OCI-LY3 (cell line): ENCODE data around the gene INSYN2A.

Source experiments
- H2AFZ ChIP-seq: fragments of 200-600, 300-600 bp; shearing (Covaris generic); 2 replicates; pipeline ENCODE4 v1.6.0; 2014; ENCODE audit warnings: antibody characterized with exemption, low read depth, low read length
- H3K27ac ChIP-seq: fragments of 200-600, 300-600 bp; sonication (generic); 2 replicates; pipeline ENCODE4 v1.5.1; 2014; ENCODE audit warnings: mild to moderate bottlenecking, low read length, moderate library complexity, mixed read lengths
- H3K27me3 ChIP-seq: fragments of 200-600, 300-600 bp; sonication (generic); 2 replicates; pipeline ENCODE4 v1.6.1; 2014; ENCODE audit warnings: low read depth, low read length, mixed read lengths
- H3K36me3 ChIP-seq: fragments of 200-600, 300-600 bp; sonication (generic); replicated peaks from 2 replicates; pipeline ENCODE3; 2014; ENCODE audit warnings: low read depth, low read length, mixed read lengths
- H3K4me1 ChIP-seq: fragments of 300-600, 200-600 bp; sonication (generic); 2 replicates; pipeline ENCODE4 v1.6.1; 2014; ENCODE audit warnings: low read length, mixed read lengths
- H3K4me2 ChIP-seq: fragments of 200-600, 300-600 bp; sonication (generic); 2 replicates; pipeline ENCODE4 v1.6.1; 2014; ENCODE audit warnings: low read length, mixed read lengths
- H3K4me3 ChIP-seq: fragments of 300-600, 200-600 bp; sonication (generic); 2 replicates; pipeline ENCODE4 v1.5.1; 2014; ENCODE audit warnings: antibody characterized with exemption, mild to moderate bottlenecking, low read length, moderate library complexity
- H3K79me2 ChIP-seq: fragments of 300-600, 200-600 bp; shearing (Covaris generic); 2 replicates; pipeline ENCODE4 v1.6.1; 2014; ENCODE audit warnings: mild to moderate bottlenecking, low read length, mixed read lengths
- H3K9ac ChIP-seq: fragments of 300-600, 200-600 bp; shearing (Covaris generic); 2 replicates; pipeline ENCODE4 v1.6.0; 2014; ENCODE audit warnings: mild to moderate bottlenecking, low read length, moderate library complexity
- H3K9me3 ChIP-seq: fragments of 200-600, 300-600 bp; shearing (Covaris generic); 2 replicates; pipeline ENCODE4 v1.6.1; 2014; ENCODE audit warnings: low read length, mixed read lengths; ENCODE audit not compliant: insufficient read depth
- H4K20me1 ChIP-seq: fragments of 200-600, 300-600 bp; sonication (generic); 2 replicates; pipeline ENCODE4 v1.6.1; 2016; ENCODE audit warnings: low read length, mixed read lengths; ENCODE audit not compliant: insufficient read depth
- CTCF ChIP-seq: fragments of 200-600, 300-600 bp; sonication (generic); IDR thresholded peaks from 2 replicates; pipeline ENCODE4 v1.5.1; 2014; ENCODE audit warnings: antibody characterized with exemption, low read length, low read depth
- EZH2phosphoT487 ChIP-seq: fragments of 200-600 bp; shearing (Covaris generic); IDR thresholded peaks from 2 replicates; pipeline ENCODE4 v1.6.1; 2018; ENCODE audit warnings: antibody characterized with exemption, mixed run types, low read depth

Gene INSYN2A

GRCh38 chr10:127151541-127151940 lies 44.9 kb downstream of the INSYN2A start:
- Histone ChIP-seq H3K4me1 (no peaks in the 10 kb centered on the region), H2AFZ (no peak overlapping the region), H4K20me1 (no peaks in the 10 kb centered on the region), H3K36me3 (no peaks in the 10 kb centered on the region), H3K27me3 (no peaks in the 10 kb centered on the region), H3K4me2 (no peak overlapping the region), H3K9me3 (no peaks in the 10 kb centered on the region), H3K79me2 (no peaks in the 10 kb centered on the region), H3K27ac (no peak overlapping the region), H3K4me3 (no peak overlapping the region), H3K9ac (no peak overlapping the region)
- TF ChIP-seq EZH2phosphoT487 (no peak), CTCF (no peak)

- Histone ChIP-seq H3K4me2 (no peak overlapping the region), H3K36me3 (no peaks in the 10 kb centered on the region), H3K9me3 (no peaks in the 10 kb centered on the region), H4K20me1 (no peaks in the 10 kb centered on the region), H3K4me1 (no peaks in the 10 kb centered on the region), H3K27me3 (no peaks in the 10 kb centered on the region), H3K4me3 (no peak overlapping the region), H3K9ac (no peak overlapping the region), H3K79me2 (no peaks in the 10 kb centered on the region), H2AFZ (no peak overlapping the region), H3K27ac (no peak overlapping the region)
- TF ChIP-seq EZH2phosphoT487 (no peak), CTCF (no peak)
Measured at GRCh38 chr10:127150136-127150535, 46.3 kb downstream of the INSYN2A start.

GRCh38 chr10:127149501-127150081 lies 46.8 kb downstream of the INSYN2A start:
- Histone ChIP-seq H3K27ac (no peak overlapping the region), H2AFZ (no peak overlapping the region), H3K27me3 (no peaks in the 10 kb centered on the region), H3K36me3 (no peaks in the 10 kb centered on the region), H3K79me2 (no peaks in the 10 kb centered on the region), H3K9ac (no peak overlapping the region), H3K4me3 (no peak overlapping the region), H4K20me1 (no peaks in the 10 kb centered on the region), H3K4me2 (no peak overlapping the region), H3K4me1 (no peaks in the 10 kb centered on the region), H3K9me3 (no peaks in the 10 kb centered on the region)
- TF ChIP-seq EZH2phosphoT487 (no peak), CTCF (no peak)

GRCh38 chr10:127148933-127149220 lies 47.5 kb downstream of the INSYN2A start:
- H3K4me2 ChIP-seq = no peak overlapping the region
- H2AFZ ChIP-seq = no peak overlapping the region
- no peaks in the 10 kb centered on the region for H3K4me1 ChIP-seq
- no peaks in the 10 kb centered on the region for H3K27me3 ChIP-seq
- H3K4me3 ChIP-seq = no peak overlapping the region
- no peaks in the 10 kb centered on the region for H3K79me2 ChIP-seq
- H3K9ac ChIP-seq = no peak overlapping the region
- no peak overlapping the region for H3K27ac ChIP-seq
- TF ChIP-seq EZH2phosphoT487 (no peak), CTCF (no peak)
- no peaks in the 10 kb centered on the region for H4K20me1 ChIP-seq
- H3K9me3 ChIP-seq = no peaks in the 10 kb centered on the region
- no peaks in the 10 kb centered on the region for H3K36me3 ChIP-seq
